HG02870 (cell line): ENCODE data around the gene CLEC19A.

Source experiments
- ATAC-seq: cut with Tn5 transposase; IDR thresholded peaks from one replicate; pipeline ENCODE4 v1.9.1; 2021; ENCODE audit warnings: mild to moderate bottlenecking, moderate library complexity; ENCODE audit not compliant: unreplicated experiment

Gene CLEC19A

DNA sequence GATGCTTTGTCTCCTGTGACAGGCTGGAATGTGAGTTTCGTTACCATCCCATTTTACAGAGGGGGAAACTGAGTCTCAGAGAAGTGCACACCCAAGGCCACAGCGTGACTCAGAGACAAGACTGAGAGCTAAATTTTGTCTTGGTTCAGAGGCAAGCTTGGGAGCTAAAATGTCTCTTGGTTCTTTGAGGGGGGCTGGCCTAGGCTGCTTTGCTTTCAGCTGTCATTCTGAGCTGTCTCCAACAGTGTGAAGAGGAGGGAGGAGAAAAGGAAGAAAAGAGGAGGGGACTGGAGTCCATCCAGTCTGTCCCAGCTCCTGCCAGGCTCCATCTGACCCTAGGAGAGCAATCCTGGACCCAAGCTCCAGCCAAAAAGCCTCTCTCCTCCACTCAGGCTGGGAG, at the start of gene CLEC19A:
TSS of gene CLEC19A (plus strand) at position 301 of the 400 bp plus-strand sequence. CDS start 121 bp downstream, outside the sequence.
- no peak for ATAC-seq

- no peak for ATAC-seq
Observed at GRCh38 chr16:19235886-19236285, 49.6 kb upstream of the CLEC19A start.

GRCh38 chr16:19236561-19237209, 48.8 kb upstream of the CLEC19A start:
- ATAC-seq: no peak

DNA sequence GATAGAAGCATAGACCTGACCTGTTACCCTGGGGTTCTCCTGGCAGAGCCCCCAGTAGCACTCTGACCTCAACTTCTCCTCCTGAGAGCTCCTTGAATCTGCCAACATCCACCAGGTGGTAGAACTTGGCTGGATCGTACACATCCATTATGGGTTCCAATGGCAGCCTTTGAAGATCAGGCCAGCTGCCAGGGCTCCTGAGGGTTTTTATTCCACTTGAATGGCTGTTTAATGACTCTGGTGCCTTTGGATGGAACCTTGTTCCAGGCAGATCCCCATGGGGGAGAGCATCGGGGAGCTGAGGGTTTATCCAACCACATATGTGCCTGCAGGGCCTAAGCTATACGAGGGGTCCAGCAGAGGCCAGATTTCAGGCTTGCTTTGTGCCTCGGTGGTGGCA, 47.1 kb upstream of the CLEC19A start:
- no peak for ATAC-seq

DNA sequence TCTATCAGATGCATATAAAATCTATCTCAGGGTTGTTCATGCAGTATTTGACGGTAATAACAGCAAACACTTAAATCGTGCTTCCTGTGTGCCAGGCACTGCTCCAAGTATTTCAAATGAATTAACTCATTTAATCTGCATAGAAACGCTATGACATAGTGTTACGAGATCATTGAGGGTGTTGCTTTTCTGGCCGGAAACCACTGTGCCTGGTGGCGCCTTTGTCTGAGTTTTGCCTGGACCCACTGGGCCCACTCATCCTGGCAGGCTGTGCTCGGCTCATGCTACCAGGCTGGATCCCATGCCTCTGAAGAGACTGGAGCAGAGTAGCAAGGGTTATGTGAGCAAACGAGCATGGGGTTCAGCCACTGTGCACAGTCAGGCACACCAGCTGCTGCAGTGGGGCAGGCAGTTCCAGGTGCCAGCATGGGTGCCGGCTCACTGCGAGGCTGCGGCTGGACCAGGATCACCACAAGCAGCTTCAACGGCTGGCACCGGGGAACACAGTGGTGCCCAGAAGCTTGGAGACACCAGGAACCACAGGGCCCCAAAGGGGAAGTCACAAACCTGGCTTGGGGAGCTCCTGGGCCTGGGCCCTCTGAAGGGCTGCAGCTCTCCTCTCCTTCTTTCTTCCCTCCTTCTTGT, 45.9 kb upstream of the CLEC19A start:
- no peak for ATAC-seq

- no peak for ATAC-seq
Observed at GRCh38 chr16:19240494-19240893, 45.0 kb upstream of the CLEC19A start.

DNA sequence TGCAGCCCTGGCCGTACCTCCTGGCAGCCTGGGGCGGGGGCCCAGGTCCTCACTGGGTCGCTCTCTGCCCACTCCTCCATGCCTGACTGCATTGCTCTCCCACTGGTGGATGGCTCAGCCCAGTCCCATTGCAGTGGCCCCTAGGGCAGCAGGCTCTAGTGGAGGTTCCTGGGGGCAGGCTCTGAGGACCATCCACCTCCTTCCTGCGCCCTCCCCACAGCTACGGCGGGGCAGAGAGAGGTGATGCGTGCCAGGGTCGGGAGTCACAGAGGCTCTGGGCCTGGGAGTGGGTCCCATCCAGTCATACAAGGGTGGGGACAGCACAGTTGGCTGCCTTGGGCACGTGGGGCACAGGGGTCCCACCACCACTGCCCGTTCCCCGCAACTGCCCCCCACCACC, 44.0 kb upstream of the CLEC19A start:
- no peak for ATAC-seq

- ATAC-seq: no peak
Observed at GRCh38 chr16:19242186-19242585, 43.3 kb upstream of the CLEC19A start.

GRCh38 chr16:19242987-19243575, 42.5 kb upstream of the CLEC19A start:
- no peak for ATAC-seq

DNA sequence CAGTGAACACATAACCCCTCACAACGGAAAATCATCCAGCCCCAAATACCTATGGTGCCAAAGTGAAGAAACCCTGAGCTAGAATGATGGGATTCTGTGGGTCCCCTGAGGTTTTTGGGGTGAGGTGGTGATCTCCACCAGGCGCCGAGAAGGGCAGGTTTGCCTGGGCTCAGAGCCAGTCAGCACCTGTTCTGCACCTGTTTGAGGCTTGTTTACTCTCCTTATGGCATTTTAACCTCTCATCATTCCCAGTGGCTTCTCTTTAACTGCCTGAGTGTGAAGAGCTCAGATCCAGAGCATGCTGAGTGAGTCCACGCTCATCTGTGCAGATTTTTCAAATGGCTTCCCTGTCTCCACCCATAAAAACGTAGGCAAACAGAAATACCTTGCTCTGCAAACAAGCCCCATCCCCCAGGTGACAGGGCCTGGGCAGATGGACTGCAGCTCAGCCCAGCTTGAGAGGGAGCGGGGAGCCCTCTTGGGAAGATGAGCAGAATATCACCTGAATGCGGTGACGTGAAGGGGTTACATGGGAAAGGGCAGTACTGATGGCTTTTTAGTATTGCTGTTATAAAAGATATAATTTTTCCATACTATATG, 40.1 kb upstream of the CLEC19A start:
- no peak for ATAC-seq

DNA sequence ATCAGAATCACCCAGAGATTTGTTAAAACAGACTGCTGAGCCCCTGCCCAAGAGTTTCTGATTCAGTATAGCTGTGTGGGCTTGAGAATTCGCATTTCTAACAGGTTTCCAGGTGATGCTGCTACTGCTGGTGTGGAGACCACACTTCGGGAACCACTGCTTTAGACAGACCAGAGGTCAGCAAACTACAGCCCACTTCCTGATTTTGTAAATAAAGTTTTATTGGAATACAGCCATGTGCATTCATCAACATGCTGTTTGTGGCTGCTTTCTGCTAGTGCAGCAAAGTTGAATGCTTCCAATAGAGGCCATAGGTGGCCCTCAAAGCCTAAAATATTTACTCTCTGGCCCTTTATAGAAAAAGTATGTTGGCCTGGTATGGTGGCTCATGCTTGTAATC, 32.6 kb upstream of the CLEC19A start:
- no peak for ATAC-seq

GRCh38 chr16:19254611-19255010, 30.9 kb upstream of the CLEC19A start:
- ATAC-seq: no peak

DNA sequence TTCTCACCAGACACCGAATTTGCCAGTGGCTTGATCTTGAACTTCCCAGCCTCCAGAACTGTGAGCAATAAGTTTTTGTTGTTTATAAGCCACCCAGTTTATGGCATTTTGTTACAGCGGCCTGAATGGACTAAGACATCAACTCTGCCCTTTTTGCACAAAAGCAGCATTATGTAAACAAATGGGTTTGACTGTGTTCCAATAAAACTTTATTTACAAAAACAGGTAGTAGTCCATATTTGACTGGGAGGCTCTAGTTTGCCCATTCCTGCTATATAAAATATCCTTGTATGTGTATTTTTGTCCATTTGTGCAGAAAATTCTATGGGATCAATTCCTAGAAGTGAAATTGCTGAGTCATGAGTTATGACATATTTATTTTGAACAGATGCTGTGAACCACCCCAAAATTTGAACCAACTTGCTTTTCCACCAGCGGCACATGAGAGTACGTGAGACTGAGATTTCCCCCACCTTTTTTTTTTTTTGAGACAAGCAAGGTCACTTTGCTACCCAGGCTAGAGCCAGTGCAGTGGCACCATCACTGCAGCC, 21.3 kb upstream of the CLEC19A start:
- ATAC-seq: no peak

DNA sequence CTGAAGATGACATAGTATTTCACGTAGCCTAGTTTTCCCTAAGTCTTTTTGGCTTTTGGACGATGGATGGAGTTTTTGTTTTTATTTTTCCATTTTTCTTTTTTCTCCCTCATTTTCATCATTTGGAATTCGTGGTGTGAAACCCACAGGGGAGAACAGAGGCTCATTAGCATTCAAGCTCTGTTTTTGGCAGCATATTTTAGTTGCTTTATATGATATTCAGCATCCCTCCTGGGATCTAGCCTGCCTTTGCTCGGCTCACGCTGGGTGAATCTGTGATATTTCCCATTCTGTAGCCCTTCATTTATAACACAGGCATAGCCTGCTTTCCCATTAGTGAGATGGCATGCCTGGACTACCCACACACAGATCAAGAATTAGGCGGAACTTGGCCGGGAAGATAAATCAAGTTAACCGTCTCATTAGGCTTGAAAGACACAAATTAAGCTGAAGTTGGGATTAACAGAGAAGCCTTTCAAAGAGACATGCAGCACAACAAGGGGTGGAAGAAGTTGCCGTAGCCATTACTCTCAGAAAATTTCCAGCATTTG, 20.1 kb upstream of the CLEC19A start:
- no peak for ATAC-seq

DNA sequence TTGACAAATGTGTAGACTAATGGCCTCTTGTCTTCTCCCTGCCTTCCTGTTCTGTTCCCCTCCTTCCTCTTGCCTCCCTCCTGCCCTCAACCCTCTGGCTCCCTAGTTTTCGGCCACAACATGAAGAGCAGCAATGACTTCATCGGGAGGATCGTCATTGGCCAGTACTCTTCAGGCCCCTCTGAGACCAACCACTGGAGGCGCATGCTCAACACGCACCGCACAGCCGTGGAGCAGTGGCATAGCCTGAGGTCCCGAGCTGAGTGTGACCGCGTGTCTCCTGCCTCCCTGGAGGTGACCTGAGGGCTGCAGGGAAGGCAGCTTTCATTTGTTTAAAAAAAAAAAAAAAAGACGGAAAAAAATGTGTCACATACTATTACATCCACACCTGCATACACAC, 18.8 kb upstream of the CLEC19A start:
- ATAC-seq: no peak

GRCh38 chr16:19269098-19269497, 16.4 kb upstream of the CLEC19A start:
- ATAC-seq: no peak

- no peak for ATAC-seq
Observed at GRCh38 chr16:19274165-19274797, 11.2 kb upstream of the CLEC19A start.

DNA sequence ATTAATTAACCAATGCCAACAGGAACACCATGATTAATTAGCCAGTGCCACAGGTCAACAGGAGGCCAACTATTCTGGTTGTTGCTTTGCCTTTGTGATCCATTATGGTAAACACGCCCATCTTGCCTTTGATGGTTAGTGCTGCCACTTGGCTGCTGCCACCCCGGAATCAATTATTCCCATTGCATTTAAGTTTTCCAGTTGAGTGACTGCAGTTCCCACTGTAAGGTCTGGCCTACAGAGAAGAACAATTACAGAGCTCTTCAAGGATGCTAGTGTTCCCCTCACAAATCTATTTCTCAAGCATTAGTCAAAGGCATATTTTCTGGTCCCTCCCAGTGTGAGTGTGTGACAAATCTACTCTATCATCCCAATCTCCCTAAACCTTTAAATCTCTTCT, 7.1 kb upstream of the CLEC19A start:
- ATAC-seq: no peak

DNA sequence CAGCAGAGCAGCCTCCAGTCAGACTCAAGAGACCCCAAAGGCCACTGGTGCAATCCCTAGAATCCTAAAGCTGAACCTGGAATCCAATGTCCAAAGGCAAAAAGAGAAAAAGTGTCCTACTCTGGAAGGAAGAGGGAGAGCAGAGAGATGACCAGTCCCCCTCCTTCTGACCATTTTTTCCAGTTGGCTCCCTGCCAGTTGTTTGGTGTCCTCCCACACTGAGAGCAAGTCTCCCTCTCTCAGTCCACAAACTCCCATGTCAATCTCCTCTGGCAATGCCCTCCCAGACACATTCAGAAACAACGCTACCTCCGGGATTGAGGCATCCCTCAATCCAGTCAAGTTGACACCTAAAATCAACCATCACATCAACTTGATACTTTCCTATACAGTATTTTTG, 4.3 kb upstream of the CLEC19A start:
- no peak for ATAC-seq

DNA sequence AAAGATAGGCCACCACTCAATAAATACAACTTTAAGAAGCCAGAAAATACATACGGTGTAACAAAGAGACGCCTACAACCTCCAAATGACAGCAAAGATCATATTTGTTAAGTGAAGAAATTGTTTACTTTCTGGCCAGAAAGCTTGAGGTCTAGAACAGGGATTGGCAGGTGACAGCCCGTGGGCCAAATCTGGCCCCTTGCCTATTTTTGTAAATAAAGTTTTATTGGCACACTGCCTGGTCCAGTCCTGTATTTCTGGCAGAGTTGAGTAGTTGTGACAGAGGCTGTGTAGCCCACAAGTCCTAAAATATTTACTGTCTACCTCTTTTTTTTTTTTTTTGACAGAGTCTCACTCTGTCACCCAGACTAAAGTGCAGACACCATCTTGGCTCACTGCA, 3.4 kb upstream of the CLEC19A start:
- no peak for ATAC-seq

DNA sequence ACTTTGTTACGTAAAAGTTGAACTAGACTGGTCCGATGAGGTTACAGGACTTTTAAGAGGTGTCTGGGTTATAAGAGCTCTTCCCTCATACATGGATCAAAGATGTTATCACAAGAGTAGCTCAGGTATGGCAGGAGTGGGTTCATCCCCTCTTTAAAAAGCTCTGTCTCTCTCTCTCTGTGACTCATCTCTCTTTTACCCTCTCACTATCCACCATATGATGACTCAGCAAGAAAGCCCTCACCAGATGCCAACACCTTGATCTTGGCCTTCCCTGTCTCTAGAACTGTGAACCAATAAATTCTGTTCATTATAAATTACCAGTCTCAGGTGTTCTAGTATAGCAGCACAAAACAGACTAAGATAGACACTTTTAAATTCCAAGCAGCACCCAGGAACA, 1.9 kb upstream of the CLEC19A start:
- ATAC-seq: no peak
